ENCODE data around the gene TMEM186.

DNA sequence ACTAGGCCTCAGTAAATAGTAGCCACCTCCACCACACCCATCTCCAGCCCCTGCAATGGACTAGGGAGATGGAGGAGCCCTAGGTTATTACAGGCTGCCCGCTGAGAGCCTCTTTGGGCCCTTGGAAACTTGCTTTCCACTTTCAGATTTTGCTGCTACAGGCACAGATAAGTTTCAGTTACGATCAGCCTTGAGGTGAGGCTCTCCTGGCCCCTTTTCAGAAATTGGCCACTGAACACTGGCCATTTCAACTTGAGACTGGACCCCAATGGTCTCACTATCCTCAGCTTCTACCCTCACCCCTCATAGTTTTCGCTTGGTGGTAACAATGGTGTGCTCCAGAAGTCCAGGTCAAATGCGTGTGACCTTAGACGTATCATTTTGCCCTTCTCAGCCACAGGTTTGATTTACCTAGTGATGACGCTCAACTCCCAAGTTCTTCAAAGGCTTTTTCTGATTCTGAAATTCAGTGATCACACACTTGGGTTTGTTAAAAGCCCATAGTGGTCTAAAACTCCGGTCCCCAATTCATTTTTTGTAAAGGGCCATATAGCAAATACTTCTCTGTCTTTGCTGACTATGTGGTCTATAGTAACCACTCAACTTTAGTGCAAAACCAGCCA is 1.2 kb upstream of the TMEM186 start:
- TF ChIP-seq, protein P1, sequence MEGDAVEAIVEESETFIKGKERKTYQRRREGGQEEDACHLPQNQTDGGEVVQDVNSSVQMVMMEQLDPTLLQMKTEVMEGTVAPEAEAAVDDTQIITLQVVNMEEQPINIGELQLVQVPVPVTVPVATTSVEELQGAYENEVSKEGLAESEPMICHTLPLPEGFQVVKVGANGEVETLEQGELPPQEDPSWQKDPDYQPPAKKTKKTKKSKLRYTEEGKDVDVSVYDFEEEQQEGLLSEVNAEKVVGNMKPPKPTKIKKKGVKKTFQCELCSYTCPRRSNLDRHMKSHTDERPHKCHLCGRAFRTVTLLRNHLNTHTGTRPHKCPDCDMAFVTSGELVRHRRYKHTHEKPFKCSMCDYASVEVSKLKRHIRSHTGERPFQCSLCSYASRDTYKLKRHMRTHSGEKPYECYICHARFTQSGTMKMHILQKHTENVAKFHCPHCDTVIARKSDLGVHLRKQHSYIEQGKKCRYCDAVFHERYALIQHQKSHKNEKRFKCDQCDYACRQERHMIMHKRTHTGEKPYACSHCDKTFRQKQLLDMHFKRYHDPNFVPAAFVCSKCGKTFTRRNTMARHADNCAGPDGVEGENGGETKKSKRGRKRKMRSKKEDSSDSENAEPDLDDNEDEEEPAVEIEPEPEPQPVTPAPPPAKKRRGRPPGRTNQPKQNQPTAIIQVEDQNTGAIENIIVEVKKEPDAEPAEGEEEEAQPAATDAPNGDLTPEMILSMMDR (IDR thresholded peaks at IDR 0.05): no peak
- TF ChIP-seq, protein P2, sequence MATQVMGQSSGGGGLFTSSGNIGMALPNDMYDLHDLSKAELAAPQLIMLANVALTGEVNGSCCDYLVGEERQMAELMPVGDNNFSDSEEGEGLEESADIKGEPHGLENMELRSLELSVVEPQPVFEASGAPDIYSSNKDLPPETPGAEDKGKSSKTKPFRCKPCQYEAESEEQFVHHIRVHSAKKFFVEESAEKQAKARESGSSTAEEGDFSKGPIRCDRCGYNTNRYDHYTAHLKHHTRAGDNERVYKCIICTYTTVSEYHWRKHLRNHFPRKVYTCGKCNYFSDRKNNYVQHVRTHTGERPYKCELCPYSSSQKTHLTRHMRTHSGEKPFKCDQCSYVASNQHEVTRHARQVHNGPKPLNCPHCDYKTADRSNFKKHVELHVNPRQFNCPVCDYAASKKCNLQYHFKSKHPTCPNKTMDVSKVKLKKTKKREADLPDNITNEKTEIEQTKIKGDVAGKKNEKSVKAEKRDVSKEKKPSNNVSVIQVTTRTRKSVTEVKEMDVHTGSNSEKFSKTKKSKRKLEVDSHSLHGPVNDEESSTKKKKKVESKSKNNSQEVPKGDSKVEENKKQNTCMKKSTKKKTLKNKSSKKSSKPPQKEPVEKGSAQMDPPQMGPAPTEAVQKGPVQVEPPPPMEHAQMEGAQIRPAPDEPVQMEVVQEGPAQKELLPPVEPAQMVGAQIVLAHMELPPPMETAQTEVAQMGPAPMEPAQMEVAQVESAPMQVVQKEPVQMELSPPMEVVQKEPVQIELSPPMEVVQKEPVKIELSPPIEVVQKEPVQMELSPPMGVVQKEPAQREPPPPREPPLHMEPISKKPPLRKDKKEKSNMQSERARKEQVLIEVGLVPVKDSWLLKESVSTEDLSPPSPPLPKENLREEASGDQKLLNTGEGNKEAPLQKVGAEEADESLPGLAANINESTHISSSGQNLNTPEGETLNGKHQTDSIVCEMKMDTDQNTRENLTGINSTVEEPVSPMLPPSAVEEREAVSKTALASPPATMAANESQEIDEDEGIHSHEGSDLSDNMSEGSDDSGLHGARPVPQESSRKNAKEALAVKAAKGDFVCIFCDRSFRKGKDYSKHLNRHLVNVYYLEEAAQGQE (IDR thresholded peaks at IDR 0.05; ENCODE audit: insufficient read depth in 1 of 2, low read depth in 2 of 2, low read length in 1 of 2): no peak
